EH (cell line): ENCODE data around the gene RPL22L1.
"Not testable (repeated sequence)": the region's sequence is repeated elsewhere in the genome, so short reads cannot be mapped to it uniquely, and the experiment has no call there.

Experiments
- DNase-seq: peaks from one replicate; pipeline ENCODE4 v3.0.0-alpha.2; 2015; ENCODE audit warnings: low read depth

Gene RPL22L1

GRCh38 chr3:170869645-170870593, at the start of gene RPL22L1:
RPL22L1 (minus strand) TSS chr3:170870195; CDS start chr3:170870167, 28 bp downstream.
- peak; percentile 97 for DNase-seq

- no peak for DNase-seq
These were observed 48.7 kb upstream of the RPL22L1 start for GRCh38 chr3:170918715-170919114.

GRCh38 chr3:170914690-170915089, 44.7 kb upstream of the RPL22L1 start:
- no peak for DNase-seq

GRCh38 chr3:170914212-170914611, 44.2 kb upstream of the RPL22L1 start:
- DNase-seq = no peak

GRCh38 chr3:170911051-170911450, 41.1 kb upstream of the RPL22L1 start:
- DNase-seq = no peak

- no peak for DNase-seq
These were observed 40.5 kb upstream of the RPL22L1 start for GRCh38 chr3:170910542-170910941.

- peak; percentile 90 for DNase-seq
These were observed 39.3 kb upstream of the RPL22L1 start for GRCh38 chr3:170909129-170909903.

GRCh38 chr3:170908235-170909116, 38.5 kb upstream of the RPL22L1 start, which contains the start of gene EIF5A2:
EIF5A2 (minus strand) TSS chr3:170908637; CDS start chr3:170907806, 831 bp downstream.
- peak; percentile 97 for DNase-seq

GRCh38 chr3:170907637-170908234, 37.7 kb upstream of the RPL22L1 start:
- peak; percentile 30 for DNase-seq

GRCh38 chr3:170905862-170906261, 35.9 kb upstream of the RPL22L1 start:
- DNase-seq = no peak

- no peak for DNase-seq
These were observed 33.1 kb upstream of the RPL22L1 start for GRCh38 chr3:170903123-170903522.

GRCh38 chr3:170899455-170899854, 29.5 kb upstream of the RPL22L1 start:
- DNase-seq = no peak

GRCh38 chr3:170897978-170898377, 28.0 kb upstream of the RPL22L1 start:
- DNase-seq = no peak

GRCh38 chr3:170897199-170897598, 27.2 kb upstream of the RPL22L1 start:
- not testable (repeated sequence) for DNase-seq

GRCh38 chr3:170896781-170897180, 26.8 kb upstream of the RPL22L1 start:
- no peak for DNase-seq

GRCh38 chr3:170896333-170896732, 26.3 kb upstream of the RPL22L1 start:
- not testable (repeated sequence) for DNase-seq

GRCh38 chr3:170893895-170894294, 23.9 kb upstream of the RPL22L1 start:
- no peak for DNase-seq

- DNase-seq = no peak
These were observed 19.6 kb upstream of the RPL22L1 start for GRCh38 chr3:170889630-170890029.

GRCh38 chr3:170889132-170889531, 19.1 kb upstream of the RPL22L1 start:
- no peak for DNase-seq

GRCh38 chr3:170884109-170884930, 14.3 kb upstream of the RPL22L1 start:
- DNase-seq = not testable (repeated sequence)
